Cardiac septum (tissue), 1 donor: ENCODE measurements around the gene SSU72. TPM values are rescaled to one million over a fixed set of nuclear protein-coding genes. Genes with fewer than 3 reads are reported as not detected.

Source experiments
- DNase-seq: peaks from one replicate; pipeline ENCODE4 v3.0.0-alpha.2; 2020; ENCODE audit warnings: low spot score
- intact Hi-C: fragments of 100-400 bp; cut with DNase I; formaldehyde crosslinking; loops from one replicate; pipeline ENCODE4 v1.14.0; 2022
- long read RNA-seq: library from polyadenylated mRNA; unstranded; transcript quantifications from one replicate; pipeline ENCODE4 v2.0.0, GENCODE V29; 2021
- total RNA-seq: library from RNA; stranded (reverse); fragmentation: NEBNext Ultra II Directional; extraction: Animal tissue kit (Norgen Biotek cat#: 25700); gene quantifications from one replicate; pipeline ENCODE4 v1.2.1, GENCODE V29; 2021
- donor health status: DM: no; HTN: no; CAD: no.

SSU72 gene
- 90.7 TPM for total RNA-seq
- long read RNA-seq, full-length matches to known transcripts = 141 of 158 reads
- long read RNA-seq, partial matches to known transcripts = 10 of 158 reads
- long read RNA-seq, other reads (novel, unspliced or antisense) = 7 of 158 reads

DNA sequence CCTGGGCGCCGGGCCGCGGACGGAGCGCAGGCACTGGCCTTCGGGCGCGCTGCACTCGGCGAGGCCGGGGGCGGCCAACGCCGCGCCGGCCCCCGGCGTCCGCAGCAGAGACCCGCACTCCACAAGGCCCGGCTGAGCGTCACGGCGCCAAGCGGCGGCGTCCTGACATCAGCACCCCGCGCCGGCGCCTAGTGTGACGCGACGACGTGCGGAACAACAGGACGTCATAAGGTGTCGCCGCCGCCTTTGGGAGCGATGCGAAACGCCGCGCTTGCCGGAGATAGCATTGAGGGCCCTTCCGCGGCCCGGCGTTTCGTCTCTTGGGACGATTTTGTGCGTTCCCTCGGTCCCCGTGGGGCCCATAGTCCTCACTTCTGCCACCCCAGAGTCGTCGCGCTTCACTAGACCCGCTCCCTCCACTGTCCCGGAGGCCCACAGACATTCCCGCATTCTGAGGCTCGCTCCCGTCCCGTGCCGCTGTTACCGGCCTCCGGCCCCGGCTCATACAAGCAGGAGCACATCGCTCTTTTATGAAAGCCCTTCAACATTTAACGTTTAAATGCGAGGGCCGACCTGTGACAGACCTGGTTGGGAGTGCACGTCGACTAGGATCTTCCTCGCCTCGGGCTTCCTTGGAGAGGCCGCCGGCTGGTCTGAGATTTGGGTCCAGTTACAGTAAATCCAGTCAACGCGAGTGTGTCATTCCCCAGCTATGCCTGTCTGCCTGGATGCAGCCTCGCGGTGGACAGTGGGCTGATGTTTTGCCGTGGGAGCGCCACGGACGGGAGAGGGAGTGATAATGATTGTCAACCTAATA, at the start of gene SSU72:
TSS of gene SSU72 (minus strand) at position 143 of the 817 bp plus-strand sequence. CDS start 306 bp downstream, outside the sequence.
- intact Hi-C loops = loop anchor here (2.0 to 10.0 kb wide), 3 partner anchors 40 to 80 kb away; partner anchors contain the start of genes CDK11B and MIB2
- DNase-seq = peak; percentile 95

DNA sequence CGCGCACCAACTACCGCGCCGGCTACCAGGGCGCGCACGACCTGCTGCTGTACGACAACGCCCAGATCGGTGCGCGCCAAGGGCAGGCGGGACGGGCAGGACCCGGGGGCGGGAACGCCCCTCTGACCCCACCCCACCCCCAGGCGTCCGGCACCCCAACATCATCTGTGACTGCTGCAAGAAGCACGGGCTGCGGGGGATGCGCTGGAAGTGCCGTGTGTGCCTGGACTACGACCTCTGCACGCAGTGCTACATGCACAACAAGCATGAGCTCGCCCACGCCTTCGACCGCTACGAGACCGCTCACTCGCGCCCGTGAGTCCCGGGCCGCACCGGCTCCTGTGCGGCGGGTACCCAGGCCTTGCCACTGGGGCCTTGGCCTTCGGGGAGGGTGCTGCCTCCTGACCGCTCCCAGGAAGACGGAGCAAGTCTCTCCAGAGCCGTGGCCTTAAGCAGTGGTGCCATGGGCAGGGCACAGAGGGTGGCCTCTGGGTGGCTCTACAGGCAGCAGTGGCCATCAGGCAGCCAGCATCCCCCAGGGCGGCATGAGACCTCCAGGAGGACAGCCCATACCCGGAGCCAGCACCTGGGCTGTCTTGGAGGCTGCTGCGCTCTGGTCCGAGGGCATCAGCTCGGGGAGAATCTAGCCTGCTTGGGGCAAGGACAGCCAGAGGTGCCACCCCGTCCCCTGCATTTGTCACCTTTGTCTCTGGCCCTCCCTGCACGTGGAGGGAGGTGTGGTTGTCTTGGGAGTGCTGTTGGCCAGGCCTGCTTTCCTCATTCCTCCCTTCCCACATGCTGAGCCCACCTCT, 49.2 kb upstream of the SSU72 start:
- intact Hi-C loops = no loop called here
- peak; percentile 74 for DNase-seq

GRCh38 chr1:1623181-1623630, 48.5 kb upstream of the SSU72 start:
- no peak for DNase-seq
- intact Hi-C loops = no loop called here

DNA sequence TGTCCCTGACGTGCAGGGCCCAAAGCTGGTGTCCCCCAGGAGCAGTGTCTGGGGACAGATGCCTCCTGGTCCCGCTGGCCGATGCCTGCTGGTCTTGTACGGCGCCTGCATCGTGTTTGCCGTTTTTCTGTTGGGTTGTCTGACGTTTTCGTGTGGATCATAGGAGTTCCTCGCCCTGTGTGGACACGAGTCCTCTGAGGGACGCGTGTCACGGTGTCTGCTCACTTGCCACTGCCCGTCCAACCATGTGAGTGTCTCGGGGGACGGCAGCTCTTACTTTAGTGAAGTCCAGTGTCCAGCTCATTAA, 48.1 kb upstream of the SSU72 start:
- no peak for DNase-seq
- intact Hi-C loops = no loop called here

- DNase-seq = no peak
- intact Hi-C loops = no loop called here
These were observed 47.5 kb upstream of the SSU72 start for GRCh38 chr1:1622010-1622787.

DNA sequence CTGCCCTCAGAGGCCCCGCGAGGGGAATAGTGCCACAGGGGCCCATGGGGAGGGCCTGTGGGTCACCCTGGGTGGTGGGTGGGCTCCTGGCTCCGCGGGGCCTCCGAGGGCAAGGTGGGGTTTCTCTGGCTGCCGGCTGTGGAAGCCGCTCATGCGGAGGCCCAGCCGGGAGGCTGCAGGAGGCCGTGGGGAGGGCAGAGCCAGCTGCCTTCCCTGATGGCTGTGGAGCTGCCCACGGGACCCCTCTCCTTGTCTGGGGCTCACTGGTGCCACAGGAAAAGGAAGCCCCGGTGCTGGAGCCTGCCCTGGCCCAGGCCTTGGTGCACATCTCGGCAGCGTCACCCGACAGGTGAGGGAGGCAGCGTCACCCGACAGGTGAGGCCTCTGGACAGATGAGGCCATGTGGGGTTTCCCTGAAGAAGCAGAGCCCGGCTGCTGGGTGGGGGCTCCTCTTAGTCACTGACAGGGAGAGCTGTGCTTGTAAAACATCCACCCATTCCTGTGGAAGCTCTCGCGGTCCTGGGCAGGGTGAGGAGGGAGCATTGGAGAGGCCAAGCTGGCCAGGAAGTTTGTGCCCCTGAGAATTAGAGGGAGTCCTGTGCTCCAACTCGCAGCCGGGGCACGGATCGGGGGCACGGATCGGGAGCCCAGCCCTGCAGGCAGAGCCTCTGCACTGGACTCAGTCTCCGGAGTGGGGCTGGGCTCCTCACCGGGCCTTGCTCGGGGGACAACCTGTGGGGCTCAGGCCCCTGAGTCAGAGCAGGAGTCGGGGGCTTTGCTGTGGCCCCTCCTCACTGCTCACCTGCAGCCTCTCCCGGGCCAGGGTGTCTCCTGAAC, 46.7 kb upstream of the SSU72 start:
- DNase-seq = no peak

GRCh38 chr1:1620433-1621139, 45.9 kb upstream of the SSU72 start:
- intact Hi-C loops = no loop called here
- DNase-seq = no peak

More for the DNA sequence above, 46.7 kb upstream of the SSU72 start:
- intact Hi-C loops = no loop called here

- intact Hi-C loops = no loop called here
- DNase-seq = no peak
These were observed 45.3 kb upstream of the SSU72 start for GRCh38 chr1:1619917-1620361.

DNA sequence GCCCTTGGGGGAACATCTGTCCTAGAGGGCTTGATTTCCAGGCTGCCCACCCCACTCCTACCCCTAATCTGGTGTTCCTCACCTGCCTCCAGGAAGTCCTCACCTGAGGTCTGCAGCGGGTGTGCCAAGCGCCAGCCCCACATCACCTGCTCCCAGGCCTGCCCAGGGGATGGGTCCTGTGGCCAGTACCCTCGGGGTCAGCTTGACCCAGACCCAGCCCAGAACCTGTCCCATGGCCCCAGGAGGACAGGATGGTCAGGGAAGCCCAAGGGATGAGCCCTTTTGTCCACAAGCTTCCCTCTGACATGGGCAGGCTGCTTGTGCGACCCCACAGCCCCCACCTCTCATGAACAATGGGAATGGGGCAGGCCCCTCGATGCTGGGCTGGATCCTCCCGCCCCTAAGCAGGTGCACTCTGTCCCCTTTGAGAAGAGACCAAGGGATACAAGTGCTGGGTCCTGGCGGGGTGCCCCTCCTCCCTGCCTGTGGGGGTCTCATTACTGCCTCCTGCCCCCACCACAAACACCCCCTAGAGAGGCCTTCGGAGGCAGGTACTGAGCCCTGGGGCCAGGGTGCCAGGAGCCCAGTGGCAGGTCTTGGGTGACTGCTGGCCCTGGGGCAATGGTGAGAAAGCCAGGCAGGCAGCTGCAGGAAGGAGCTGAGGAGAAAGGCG, 43.9 kb upstream of the SSU72 start:
- DNase-seq = peak; percentile 59
- intact Hi-C loops = no loop called here

- no peak for DNase-seq
- intact Hi-C loops = no loop called here
These were observed 43.3 kb upstream of the SSU72 start for GRCh38 chr1:1617925-1618324.

DNA sequence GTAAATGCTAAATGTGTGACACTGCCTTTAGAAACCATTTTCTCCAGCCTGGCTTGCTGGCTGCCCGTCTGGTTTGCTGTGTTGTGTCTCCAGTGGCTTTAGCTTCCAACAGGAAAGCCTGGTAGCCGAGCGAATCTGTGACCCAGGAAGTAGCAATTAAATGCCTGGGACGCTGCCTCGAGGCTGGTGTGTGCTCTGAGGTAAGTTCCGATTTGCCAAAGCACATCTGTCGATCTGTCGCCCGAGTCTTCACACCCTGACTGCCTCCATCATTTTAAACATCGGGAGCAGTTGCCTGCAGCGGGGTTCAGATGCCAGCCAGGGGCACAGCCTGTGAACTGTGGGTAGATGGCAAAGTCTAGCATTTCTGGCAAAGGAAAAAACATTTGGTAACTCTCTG, 42.9 kb upstream of the SSU72 start:
- no peak for DNase-seq
- intact Hi-C loops = no loop called here

DNA sequence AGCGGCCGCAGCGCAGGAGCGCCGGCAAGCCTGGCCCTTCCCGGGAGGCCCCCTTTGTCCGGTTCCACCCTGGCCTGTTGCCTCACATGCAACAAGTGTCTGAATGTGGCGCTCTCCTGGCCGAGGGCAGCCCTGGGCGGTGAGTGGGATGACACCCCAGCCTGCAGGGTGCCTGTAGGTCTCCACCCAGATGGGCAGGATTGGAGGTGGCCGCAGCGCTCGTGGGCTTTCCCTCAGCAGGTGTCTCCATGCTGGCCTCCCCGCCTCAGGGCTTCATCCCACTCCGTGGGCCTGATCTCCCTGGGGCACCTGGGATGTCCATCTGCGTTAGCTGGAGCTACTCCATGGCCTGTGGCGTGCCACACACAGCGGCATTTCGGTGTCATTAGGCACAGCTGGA, 42.2 kb upstream of the SSU72 start:
- DNase-seq = no peak
- intact Hi-C loops = no loop called here

DNA sequence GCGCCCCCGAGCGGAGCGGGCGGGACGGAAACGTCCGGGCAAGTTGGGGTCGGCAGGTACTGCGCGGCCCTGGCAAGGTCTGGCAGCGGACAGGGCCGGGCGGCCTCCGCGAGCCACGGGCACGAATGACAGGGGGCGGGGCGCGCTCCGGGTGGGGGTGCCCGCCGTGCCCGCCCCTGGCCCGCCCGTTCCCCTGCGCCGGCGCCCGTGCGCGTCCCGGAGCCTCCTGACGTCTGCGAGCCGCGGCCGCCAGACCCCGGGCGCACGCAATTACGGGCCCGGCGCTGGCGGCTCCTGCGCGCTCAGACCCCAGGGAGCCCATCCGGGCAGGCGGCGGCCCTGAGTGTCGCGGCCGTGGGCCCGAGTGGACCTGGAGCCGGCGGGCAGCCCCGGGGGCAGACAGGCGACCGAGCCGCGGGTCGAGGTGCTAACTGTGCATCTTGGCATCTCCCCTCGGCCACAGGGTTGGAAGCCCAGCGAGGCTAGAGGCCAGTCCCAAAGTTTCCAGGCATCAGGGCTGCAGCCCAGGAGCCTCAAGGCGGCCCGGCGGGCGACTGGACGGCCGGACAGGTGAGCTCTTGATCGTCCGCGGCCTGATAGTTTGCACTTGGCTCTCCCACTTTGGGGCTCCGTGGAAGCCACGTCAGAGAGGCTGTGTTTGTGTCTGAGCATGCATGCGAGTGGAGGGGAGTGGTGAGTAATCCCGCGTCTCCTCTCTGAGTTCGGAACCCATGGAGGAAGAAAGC, 41.6 kb upstream of the SSU72 start:
- intact Hi-C loops = no loop called here
- DNase-seq = no peak

DNA sequence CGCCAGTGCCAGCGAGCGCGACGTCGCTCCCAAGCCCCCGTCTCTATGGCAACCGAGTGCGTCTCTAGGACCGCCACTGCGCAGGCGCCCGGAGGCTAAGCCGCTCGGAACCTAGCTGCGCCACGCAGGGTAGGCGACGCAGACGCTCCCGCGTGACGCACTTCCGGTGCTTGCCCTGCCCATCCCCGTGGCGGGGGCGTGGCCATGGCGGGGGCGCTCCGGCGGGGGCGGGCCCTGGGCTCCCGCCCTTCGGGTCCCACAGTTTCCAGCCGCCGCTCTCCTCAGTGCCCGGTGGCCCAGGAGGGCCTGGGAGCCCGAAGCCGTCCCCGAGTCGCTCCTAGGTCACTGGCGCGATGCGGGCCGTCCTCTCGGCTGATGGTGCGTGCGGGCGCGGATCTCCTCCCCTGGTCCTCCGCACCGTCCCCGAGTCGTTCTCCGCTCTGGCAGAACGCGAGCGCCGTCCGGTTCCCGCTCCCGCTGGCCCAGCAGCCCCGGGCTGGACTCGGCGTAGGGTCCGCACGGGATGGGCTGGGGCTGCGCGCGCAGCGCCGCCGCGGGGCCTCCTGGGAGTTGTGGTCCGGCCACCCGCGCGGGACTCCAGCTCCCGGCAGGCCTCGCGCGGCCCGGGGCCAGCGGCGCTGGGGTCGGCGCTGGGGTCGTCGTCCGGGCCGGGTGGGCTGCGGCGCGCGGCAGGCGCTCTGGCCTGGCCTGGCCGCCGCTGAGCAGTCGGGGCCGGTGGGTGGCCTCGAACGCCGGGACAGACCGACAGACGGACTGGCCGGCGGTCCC, 40.8 kb upstream of the SSU72 start, which contains the start of gene MIB2:
TSS of gene MIB2 (plus strand) at position 245 of the 789 bp plus-strand sequence. CDS start 7,953 bp downstream, outside the sequence.
- DNase-seq = peak; percentile 98
- intact Hi-C loops = loop anchor here (2.0 kb wide), 1 partner anchor 41 kb away; the partner anchor contains the start of gene SSU72

DNA sequence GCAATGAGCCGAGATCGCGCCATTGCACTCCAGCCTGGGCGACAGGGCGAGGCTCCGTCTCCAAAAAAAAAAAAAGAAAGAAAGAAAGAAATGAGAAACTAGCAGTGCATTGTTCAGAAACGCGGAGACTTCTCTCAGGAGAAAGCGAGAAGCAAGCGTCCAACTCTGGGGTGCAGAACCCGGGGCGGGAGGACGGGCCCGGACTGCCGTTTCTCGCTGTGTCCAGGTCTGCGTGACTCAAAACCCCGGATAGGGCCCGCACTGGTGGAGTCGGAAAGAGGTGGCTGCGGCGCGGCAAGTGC, 40.2 kb upstream of the SSU72 start:
- intact Hi-C loops = loop anchor here (2.0 kb wide), 1 partner anchor 40 kb away; the partner anchor contains the start of gene SSU72
- no peak for DNase-seq
